ENCODE results near the gene SUSD6. TPM values are rescaled to one million over a fixed set of nuclear protein-coding genes. Genes with fewer than 3 reads are reported as not detected.

Gene SUSD6
- polyA plus RNA-seq, 1 experiment: 14.4 TPM

DNA sequence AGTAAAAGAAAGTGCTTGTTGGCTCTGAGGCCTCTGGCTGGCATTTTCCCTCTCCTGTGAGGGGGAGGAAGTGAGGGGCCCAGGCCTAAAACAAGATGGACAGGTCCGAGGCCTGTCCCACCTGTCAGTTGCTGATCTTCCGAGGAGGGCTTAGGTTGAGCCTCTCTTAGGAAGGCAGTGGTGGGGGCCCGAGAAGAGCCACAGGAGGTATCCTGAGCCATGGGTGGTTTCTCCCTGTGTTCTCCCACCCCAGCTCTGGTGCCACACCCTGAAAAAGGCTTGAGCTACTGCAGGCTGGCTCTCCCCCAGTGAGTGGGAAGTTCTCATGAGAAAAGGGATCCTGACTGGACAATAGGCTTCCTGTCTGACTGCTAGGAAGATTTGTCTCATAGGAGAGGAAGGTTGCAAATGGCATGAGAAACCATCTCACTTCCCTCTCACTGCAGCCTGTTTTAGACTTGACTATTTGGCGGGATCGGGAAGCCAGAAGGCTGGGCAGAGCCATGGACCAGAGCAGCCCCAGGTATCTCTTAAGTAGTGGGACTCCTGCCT is 83.4 kb downstream of the SUSD6 start:
- Histone ChIP-seq H3K27ac (ENCODE audit: low read depth, low read length) (no peak overlapping the region), H3K9me3 (ENCODE audit: control insufficient read depth, insufficient read depth, low read length) (no peaks in the 10 kb centered on the region), H3K4me3 (ENCODE audit: low read depth, low read length) (no peak overlapping the region), H3K27me3 (ENCODE audit: control insufficient read depth, insufficient read depth, low read length) (no peaks in the 10 kb centered on the region)
- CTCF ChIA-PET: interaction anchor here (1.3 kb wide), 1 partner anchor 32 kb away, joined by 3 read pairs; no protein-coding TSS in a partner anchor
- no peak for TF ChIP-seq CTCF (IDR thresholded peaks at IDR 0.05; ENCODE audit: low read depth, low read length)
- POLR2A ChIA-PET: no interaction called here
- no peak for DNase-seq (ENCODE audit: low read depth, low spot score)

- H3K4me3 ChIP-seq (ENCODE audit: low read depth, low read length): no peak overlapping the region
- ChIA-PET CTCF (no interaction called here), POLR2A (no interaction called here)
- DNase-seq (ENCODE audit: low read depth, low spot score): no peak
- H3K27me3 ChIP-seq (ENCODE audit: control insufficient read depth, insufficient read depth, low read length): no peaks in the 10 kb centered on the region
- no peak for TF ChIP-seq CTCF (IDR thresholded peaks at IDR 0.05; ENCODE audit: low read depth, low read length)
- no peaks in the 10 kb centered on the region for H3K9me3 ChIP-seq (ENCODE audit: control insufficient read depth, insufficient read depth, low read length)
- no peak overlapping the region for H3K27ac ChIP-seq (ENCODE audit: low read depth, low read length)
Measured at GRCh38 chr14:69695322-69696203, 84.2 kb downstream of the SUSD6 start.

GRCh38 chr14:69696204-69696527 is 84.8 kb downstream of the SUSD6 start:
- TF ChIP-seq CTCF (IDR thresholded peaks at IDR 0.05; ENCODE audit: low read depth, low read length): no peak
- no peak overlapping the region for H3K27ac ChIP-seq (ENCODE audit: low read depth, low read length)
- H3K4me3 ChIP-seq (ENCODE audit: low read depth, low read length): no peak overlapping the region
- H3K9me3 ChIP-seq (ENCODE audit: control insufficient read depth, insufficient read depth, low read length): no peaks in the 10 kb centered on the region
- POLR2A ChIA-PET: no interaction called here
- CTCF ChIA-PET: no interaction called here
- no peaks in the 10 kb centered on the region for H3K27me3 ChIP-seq (ENCODE audit: control insufficient read depth, insufficient read depth, low read length)
- no peak for DNase-seq (ENCODE audit: low read depth, low spot score)

GRCh38 chr14:69696633-69697557 is 85.5 kb downstream of the SUSD6 start:
- no peak for DNase-seq (ENCODE audit: low read depth, low spot score)
- Histone ChIP-seq H3K27ac (ENCODE audit: low read depth, low read length) (no peak overlapping the region), H3K9me3 (ENCODE audit: control insufficient read depth, insufficient read depth, low read length) (no peaks in the 10 kb centered on the region), H3K27me3 (ENCODE audit: control insufficient read depth, insufficient read depth, low read length) (no peaks in the 10 kb centered on the region), H3K4me3 (ENCODE audit: low read depth, low read length) (no peak overlapping the region)
- no peak for TF ChIP-seq CTCF (IDR thresholded peaks at IDR 0.05; ENCODE audit: low read depth, low read length)
- POLR2A ChIA-PET: no interaction called here
- CTCF ChIA-PET: no interaction called here

Data from AG04450 (cell line).